HepG2 (cell line): ENCODE data around the gene NEAT1. TPM values are rescaled to one million over a fixed set of nuclear protein-coding genes. Genes with fewer than 3 reads are reported as not detected.

Experiments used
- ARID3A ChIP-seq: IDR thresholded peaks from 2 replicates; pipeline ENCODE4 v1.6.1; 2012; ENCODE audit warnings: low read depth, low read length, improper control_type of control experiment
- ATRX ChIP-seq: sonication (generic); formaldehyde crosslinking; IDR thresholded peaks from 2 replicates; pipeline ENCODE4 v1.4.0; 2020; ENCODE audit warnings: missing genetic modification reagents, borderline replicate concordance
- BHLHE40 ChIP-seq: IDR thresholded peaks from 2 replicates; pipeline ENCODE4 v1.6.1; 2011; ENCODE audit warnings: low read length, improper control_type of control experiment
- GATAD1 ChIP-seq: IDR thresholded peaks from 2 replicates; pipeline ENCODE4 v1.6.1; 2016; ENCODE audit warnings: missing genetic modification reagents, missing compliant biosample characterization
- KAT7 ChIP-seq: IDR thresholded peaks from 2 replicates; pipeline ENCODE4 v1.6.1; 2018; ENCODE audit warnings: borderline replicate concordance, missing compliant biosample characterization
- KDM5B ChIP-seq: sonication (generic); formaldehyde crosslinking; IDR thresholded peaks from 2 replicates; pipeline ENCODE4 v1.4.0; 2020; ENCODE audit warnings: missing genetic modification reagents, mild to moderate bottlenecking, borderline replicate concordance
- KLF12 ChIP-seq: sonication (generic); formaldehyde crosslinking; IDR thresholded peaks from 2 replicates; pipeline ENCODE4 v1.4.0; 2020; ENCODE audit warnings: missing genetic modification reagents, borderline replicate concordance
- MED8 ChIP-seq: sonication (generic); formaldehyde crosslinking; IDR thresholded peaks from 2 replicates; pipeline ENCODE4 v1.8.1; 2023; ENCODE audit warnings: mild to moderate bottlenecking, missing genetic modification reagents; ENCODE audit not compliant: insufficient replicate concordance
- NFRKB ChIP-seq: fragments of 450-650 bp; IDR thresholded peaks from 2 replicates; pipeline ENCODE4 v1.6.1; 2017
- PAX8 ChIP-seq: sonication (generic); formaldehyde crosslinking; IDR thresholded peaks from 2 replicates; pipeline ENCODE4 v1.8.0; 2022; ENCODE audit warnings: mild to moderate bottlenecking, missing genetic modification reagents, borderline replicate concordance
- SNAPC2 ChIP-seq: sonication (generic); formaldehyde crosslinking; IDR thresholded peaks from 2 replicates; pipeline ENCODE4 v1.8.1; 2022; ENCODE audit warnings: mild to moderate bottlenecking, missing genetic modification reagents
- ZBTB3 ChIP-seq: sonication (generic); formaldehyde crosslinking; IDR thresholded peaks from 2 replicates; pipeline ENCODE4 v1.4.0; 2020; ENCODE audit warnings: low read depth, mild to moderate bottlenecking, moderate library complexity, missing genetic modification reagents, borderline replicate concordance
- ZKSCAN5 ChIP-seq: sonication (generic); formaldehyde crosslinking; IDR thresholded peaks from 2 replicates; pipeline ENCODE4 v1.5.1; 2020; ENCODE audit warnings: mild to moderate bottlenecking, missing genetic modification reagents
- ZNF232 ChIP-seq: sonication (generic); formaldehyde crosslinking; IDR thresholded peaks from 2 replicates; pipeline ENCODE4 v1.4.0; 2020; ENCODE audit warnings: missing genetic modification reagents, borderline replicate concordance
- ZNF33A ChIP-seq: sonication (generic); formaldehyde crosslinking; IDR thresholded peaks from 2 replicates; pipeline ENCODE4 v1.5.1; 2020; ENCODE audit warnings: missing genetic modification reagents, mild to moderate bottlenecking, moderate library complexity, borderline replicate concordance
- ZNF652 ChIP-seq: IDR thresholded peaks from 2 replicates; pipeline ENCODE4 v1.6.1; 2016; ENCODE audit warnings: low read depth, borderline replicate concordance
- polyA plus RNA-seq, 8 experiments: library from polyadenylated mRNA; depleted of rRNA in 3 of 8; stranded (reverse) in 7 of 8; unstranded in 1 of 8; fragments of >200 nt; fragmentation: Illumina TruSeq in 4 of 8; extraction: Trizol in 4 of 8; gene quantifications; 2 replicates each; pipeline versions ENCODE4 v1.2.1 to v1.2.3, GENCODE V29; 2011 to 2016; ENCODE audit warnings: low read depth in 4 of 8, missing spikeins in 1 of 8, mixed read lengths in 1 of 8; ENCODE audit not compliant: insufficient read depth in 1 of 8
- total RNA-seq, 5 experiments: library from RNA; depleted of rRNA; stranded (reverse); fragments of >200 nt; fragmentation: Illumina TruSeq; extraction: Trizol; gene quantifications; 2 replicates each; pipeline ENCODE4 v1.2.3, GENCODE V29; 2016; ENCODE audit warnings: low read depth in 1 of 5
- TF ChIP-seq, protein P1 (sequence below): sonication (generic); formaldehyde crosslinking; IDR thresholded peaks from 2 replicates; pipeline ENCODE4 v1.4.0; 2020; ENCODE audit warnings: missing genetic modification reagents, borderline replicate concordance
- TF ChIP-seq, protein P2 (sequence below): sonication (generic); formaldehyde crosslinking; conservative IDR thresholded peaks from 2 replicates; pipeline ENCODE4 v1.4.0; 2020; ENCODE audit warnings: mild to moderate bottlenecking, missing genetic modification reagents, moderate library complexity
- TF ChIP-seq, protein P3 (sequence below): sonication (generic); formaldehyde crosslinking; IDR thresholded peaks from 2 replicates; pipeline ENCODE4 v1.4.0; 2020; ENCODE audit warnings: missing genetic modification reagents

NEAT1 gene
- total and polyA plus RNA-seq, 2 of the 13 experiments (the other 11 are each of a cell fraction or from before 2014, with no cell fraction given), result 20.5 to 41.2 TPM

DNA sequence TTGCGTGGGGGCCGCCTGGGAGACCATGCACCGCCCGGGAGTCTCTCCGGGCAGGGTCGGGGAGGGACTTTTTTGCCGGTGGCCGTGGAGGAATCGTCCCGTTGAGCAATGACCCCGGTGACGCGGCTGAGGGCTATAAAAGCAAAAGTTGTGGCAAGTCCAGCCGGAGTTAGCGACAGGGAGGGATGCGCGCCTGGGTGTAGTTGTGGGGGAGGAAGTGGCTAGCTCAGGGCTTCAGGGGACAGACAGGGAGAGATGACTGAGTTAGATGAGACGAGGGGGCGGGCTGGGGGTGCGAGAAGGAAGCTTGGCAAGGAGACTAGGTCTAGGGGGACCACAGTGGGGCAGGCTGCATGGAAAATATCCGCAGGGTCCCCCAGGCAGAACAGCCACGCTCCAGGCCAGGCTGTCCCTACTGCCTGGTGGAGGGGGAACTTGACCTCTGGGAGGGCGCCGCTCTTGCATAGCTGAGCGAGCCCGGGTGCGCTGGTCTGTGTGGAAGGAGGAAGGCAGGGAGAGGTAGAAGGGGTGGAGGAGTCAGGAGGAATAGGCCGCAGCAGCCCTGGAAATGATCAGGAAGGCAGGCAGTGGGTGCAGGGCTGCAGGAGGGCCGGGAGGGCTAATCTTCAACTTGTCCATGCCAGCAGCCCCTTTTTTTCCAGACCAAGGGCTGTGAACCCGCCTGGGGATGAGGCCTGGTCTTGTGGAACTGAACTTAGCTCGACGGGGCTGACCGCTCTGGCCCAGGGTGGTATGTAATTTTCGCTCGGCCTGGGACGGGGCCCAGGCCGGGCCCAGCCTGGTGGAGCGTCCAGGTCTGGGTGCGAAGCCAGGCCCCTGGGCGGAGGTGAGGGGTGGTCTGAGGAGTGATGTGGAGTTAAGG, at the start of gene NEAT1 (continued):
- TF ChIP-seq ZKSCAN5 (no peak), ARID3A (0 out of 2 replicates have a peak, but pooled peaks have one; percentile 60), KDM5B (CRISPR knock-in tag) (no peak; the same call in 1 of the 2 replicates), KAT7 (CRISPR knock-in tag) (peak; percentile 51), SNAPC2 (CRISPR knock-in tag) (no peak), GATAD1 (CRISPR knock-in tag) (peak; percentile 23; the same call in 1 of the 2 replicates), NFRKB (no peak), ATRX (CRISPR knock-in tag) (no peak; the same call in 1 of the 2 replicates), ZNF652 (0 out of 2 replicates have a peak, but pooled peaks have one; percentile 22), BHLHE40 (peak; percentile 79; the same call in 1 of the 2 replicates), KLF12 (CRISPR knock-in tag) (peak; percentile 89), PAX8 (CRISPR knock-in tag) (0 out of 2 replicates have a peak, but pooled peaks have one; percentile 46), ZBTB3 (CRISPR knock-in tag) (no peak), ZNF232 (peak; percentile 90; the same call in 1 of the 2 replicates), ZNF33A (CRISPR knock-in tag) (no peak), MED8 (CRISPR knock-in tag) (peak; percentile 95)
- TF ChIP-seq, protein P1, sequence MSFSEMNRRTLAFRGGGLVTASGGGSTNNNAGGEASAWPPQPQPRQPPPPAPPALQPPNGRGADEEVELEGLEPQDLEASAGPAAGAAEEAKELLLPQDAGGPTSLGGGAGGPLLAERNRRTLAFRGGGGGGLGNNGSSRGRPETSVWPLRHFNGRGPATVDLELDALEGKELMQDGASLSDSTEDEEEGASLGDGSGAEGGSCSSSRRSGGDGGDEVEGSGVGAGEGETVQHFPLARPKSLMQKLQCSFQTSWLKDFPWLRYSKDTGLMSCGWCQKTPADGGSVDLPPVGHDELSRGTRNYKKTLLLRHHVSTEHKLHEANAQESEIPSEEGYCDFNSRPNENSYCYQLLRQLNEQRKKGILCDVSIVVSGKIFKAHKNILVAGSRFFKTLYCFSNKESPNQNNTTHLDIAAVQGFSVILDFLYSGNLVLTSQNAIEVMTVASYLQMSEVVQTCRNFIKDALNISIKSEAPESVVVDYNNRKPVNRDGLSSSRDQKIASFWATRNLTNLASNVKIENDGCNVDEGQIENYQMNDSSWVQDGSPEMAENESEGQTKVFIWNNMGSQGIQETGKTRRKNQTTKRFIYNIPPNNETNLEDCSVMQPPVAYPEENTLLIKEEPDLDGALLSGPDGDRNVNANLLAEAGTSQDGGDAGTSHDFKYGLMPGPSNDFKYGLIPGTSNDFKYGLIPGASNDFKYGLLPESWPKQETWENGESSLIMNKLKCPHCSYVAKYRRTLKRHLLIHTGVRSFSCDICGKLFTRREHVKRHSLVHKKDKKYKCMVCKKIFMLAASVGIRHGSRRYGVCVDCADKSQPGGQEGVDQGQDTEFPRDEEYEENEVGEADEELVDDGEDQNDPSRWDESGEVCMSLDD (CRISPR knock-in tag), result peak; percentile 63; the same call in 1 of the 2 replicates
- TF ChIP-seq, protein P2, sequence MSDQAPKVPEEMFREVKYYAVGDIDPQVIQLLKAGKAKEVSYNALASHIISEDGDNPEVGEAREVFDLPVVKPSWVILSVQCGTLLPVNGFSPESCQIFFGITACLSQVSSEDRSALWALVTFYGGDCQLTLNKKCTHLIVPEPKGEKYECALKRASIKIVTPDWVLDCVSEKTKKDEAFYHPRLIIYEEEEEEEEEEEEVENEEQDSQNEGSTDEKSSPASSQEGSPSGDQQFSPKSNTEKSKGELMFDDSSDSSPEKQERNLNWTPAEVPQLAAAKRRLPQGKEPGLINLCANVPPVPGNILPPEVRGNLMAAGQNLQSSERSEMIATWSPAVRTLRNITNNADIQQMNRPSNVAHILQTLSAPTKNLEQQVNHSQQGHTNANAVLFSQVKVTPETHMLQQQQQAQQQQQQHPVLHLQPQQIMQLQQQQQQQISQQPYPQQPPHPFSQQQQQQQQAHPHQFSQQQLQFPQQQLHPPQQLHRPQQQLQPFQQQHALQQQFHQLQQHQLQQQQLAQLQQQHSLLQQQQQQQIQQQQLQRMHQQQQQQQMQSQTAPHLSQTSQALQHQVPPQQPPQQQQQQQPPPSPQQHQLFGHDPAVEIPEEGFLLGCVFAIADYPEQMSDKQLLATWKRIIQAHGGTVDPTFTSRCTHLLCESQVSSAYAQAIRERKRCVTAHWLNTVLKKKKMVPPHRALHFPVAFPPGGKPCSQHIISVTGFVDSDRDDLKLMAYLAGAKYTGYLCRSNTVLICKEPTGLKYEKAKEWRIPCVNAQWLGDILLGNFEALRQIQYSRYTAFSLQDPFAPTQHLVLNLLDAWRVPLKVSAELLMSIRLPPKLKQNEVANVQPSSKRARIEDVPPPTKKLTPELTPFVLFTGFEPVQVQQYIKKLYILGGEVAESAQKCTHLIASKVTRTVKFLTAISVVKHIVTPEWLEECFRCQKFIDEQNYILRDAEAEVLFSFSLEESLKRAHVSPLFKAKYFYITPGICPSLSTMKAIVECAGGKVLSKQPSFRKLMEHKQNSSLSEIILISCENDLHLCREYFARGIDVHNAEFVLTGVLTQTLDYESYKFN (CRISPR knock-in tag), result no peak; the same call in 1 of the 2 replicates
- TF ChIP-seq, protein P3, sequence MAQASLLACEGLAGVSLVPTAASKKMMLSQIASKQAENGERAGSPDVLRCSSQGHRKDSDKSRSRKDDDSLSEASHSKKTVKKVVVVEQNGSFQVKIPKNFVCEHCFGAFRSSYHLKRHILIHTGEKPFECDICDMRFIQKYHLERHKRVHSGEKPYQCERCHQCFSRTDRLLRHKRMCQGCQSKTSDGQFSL (CRISPR knock-in tag), result peak; percentile 89
